Epidermal melanocyte (primary cell): ENCODE results near the gene LTK.

ENCODE experiments used
- DNase-seq: peaks from one replicate; pipeline ENCODE4 v3.0.0; 2011; ENCODE audit warnings: low spot score; ENCODE audit not compliant: insufficient read length

The LTK gene

GRCh38 chr15:41513506-41514227 is at the start of gene LTK:
LTK (minus strand) TSS chr15:41513827; CDS start chr15:41513709, 118 bp downstream.
- DNase-seq: no peak

GRCh38 chr15:41562784-41563198 is 49.2 kb upstream of the LTK start:
- no peak for DNase-seq

GRCh38 chr15:41562244-41562643 is 48.6 kb upstream of the LTK start:
- no peak for DNase-seq

- DNase-seq: no peak
Observed at GRCh38 chr15:41561777-41562145, 48.1 kb upstream of the LTK start.

- DNase-seq: no peak
Observed at GRCh38 chr15:41561104-41561776, 47.6 kb upstream of the LTK start.

GRCh38 chr15:41560572-41560874 is 46.9 kb upstream of the LTK start:
- no peak for DNase-seq

- DNase-seq: no peak
Observed at GRCh38 chr15:41559239-41559782, 45.7 kb upstream of the LTK start.

- DNase-seq: peak; percentile 66
Observed at GRCh38 chr15:41558400-41559238, 45.0 kb upstream of the LTK start, which contains the start of gene TYRO3. TYRO3 (plus strand) TSS chr15:41559212; CDS start chr15:41559258, 46 bp downstream.

GRCh38 chr15:41557673-41558399 is 44.2 kb upstream of the LTK start:
- DNase-seq: peak; percentile 96

GRCh38 chr15:41556677-41557076 is 43.0 kb upstream of the LTK start:
- DNase-seq: no peak

GRCh38 chr15:41554915-41555314 is 41.3 kb upstream of the LTK start:
- no peak for DNase-seq

- no peak for DNase-seq
Observed at GRCh38 chr15:41554343-41554742, 40.7 kb upstream of the LTK start.

GRCh38 chr15:41553731-41554130 is 40.1 kb upstream of the LTK start:
- no peak for DNase-seq

GRCh38 chr15:41550066-41550775 is 36.6 kb upstream of the LTK start:
- DNase-seq: no peak

GRCh38 chr15:41546851-41547786 is 33.5 kb upstream of the LTK start:
- no peak for DNase-seq

GRCh38 chr15:41545218-41545617 is 31.6 kb upstream of the LTK start:
- no peak for DNase-seq

GRCh38 chr15:41544650-41545015 is 31.0 kb upstream of the LTK start:
- no peak for DNase-seq

- DNase-seq: no peak
Observed at GRCh38 chr15:41543521-41543870, 29.9 kb upstream of the LTK start.

- no peak for DNase-seq
Observed at GRCh38 chr15:41536866-41537265, 23.2 kb upstream of the LTK start.

- no peak for DNase-seq
Observed at GRCh38 chr15:41535544-41535943, 21.9 kb upstream of the LTK start.
